ENCODE measurements around the gene BRICD5. TPM values are rescaled to one million over a fixed set of nuclear protein-coding genes. Genes with fewer than 3 reads are reported as not detected.
"Not testable (repeated sequence)": the region's sequence is repeated elsewhere in the genome, so short reads cannot be mapped to it uniquely, and the experiment has no call there.

BRICD5 gene
- total RNA-seq, 4 donors from 2014 or later, result 1.2 to 6.8 (median 5.7) TPM

- peak overlapping the region; percentile 65 to 87 (median 78) for H3K4me3 ChIP-seq
- peaks cover 14 to 29% (median 23%) of the 10 kb centered on the region in 4 donors for H3K4me1 ChIP-seq
- H3K36me3 ChIP-seq, result peaks cover 20 to 39% (median 38%) of the 10 kb centered on the region in 4 donors
- no peaks in the 10 kb centered on the region for H3K9me3 ChIP-seq
- TF ChIP-seq CTCF (IDR thresholded peaks at IDR 0.05), result no peak
- peak overlapping the region; percentile 90 to 97 (median 96) for H3K27ac ChIP-seq (replicated peaks in 1 of 4)
- no peak for DNase-seq (ENCODE audit: extremely low spot score)
- intact Hi-C loops (cut with DNase I), result no loop called here
- H3K27me3 ChIP-seq, result no peaks in the 10 kb centered on the region
- no CpG with 5 or more reads among the region's 16 CpGs for WGBS
Observed at GRCh38 chr16:2205967-2206313, 4.7 kb downstream of the BRICD5 start.

- H3K36me3 ChIP-seq, result peaks cover 20 to 39% (median 38%) of the 10 kb centered on the region in 4 donors
- peak; percentile 96 for DNase-seq (ENCODE audit: extremely low spot score)
- H3K9me3 ChIP-seq, result no peaks in the 10 kb centered on the region
- under 1% methylated on average over 29 of the region's 93 CpGs for WGBS
- peak within 1 kb of the TSS; percentile 65 to 87 (median 78) for H3K4me3 ChIP-seq
- peak within 1 kb of the TSS; percentile 90 to 97 (median 96) for H3K27ac ChIP-seq (replicated peaks in 1 of 4)
- intact Hi-C loops (cut with DNase I), result no loop called here
- TF ChIP-seq POLR2AphosphoS5 (IDR thresholded peaks at IDR 0.05) (peak; percentile 86 to 94), EP300 (IDR thresholded peaks at IDR 0.05) (no peak), POLR2A (IDR thresholded peaks at IDR 0.05; ENCODE audit: low read depth) (peak; percentile 70), CTCF (IDR thresholded peaks at IDR 0.05) (peak in 2 of 3 experiments; percentile 18 to 22)
- H3K4me1 ChIP-seq, result peaks cover 14 to 29% (median 23%) of the 10 kb centered on the region in 4 donors
- no peaks in the 10 kb centered on the region for H3K27me3 ChIP-seq
Observed at GRCh38 chr16:2205104-2205966, 5.3 kb downstream of the BRICD5 start, which contains the start of gene MLST8. Gene MLST8 (plus strand): TSS chr16:2205454. CDS start chr16:2206086, 632 bp downstream.

DNA sequence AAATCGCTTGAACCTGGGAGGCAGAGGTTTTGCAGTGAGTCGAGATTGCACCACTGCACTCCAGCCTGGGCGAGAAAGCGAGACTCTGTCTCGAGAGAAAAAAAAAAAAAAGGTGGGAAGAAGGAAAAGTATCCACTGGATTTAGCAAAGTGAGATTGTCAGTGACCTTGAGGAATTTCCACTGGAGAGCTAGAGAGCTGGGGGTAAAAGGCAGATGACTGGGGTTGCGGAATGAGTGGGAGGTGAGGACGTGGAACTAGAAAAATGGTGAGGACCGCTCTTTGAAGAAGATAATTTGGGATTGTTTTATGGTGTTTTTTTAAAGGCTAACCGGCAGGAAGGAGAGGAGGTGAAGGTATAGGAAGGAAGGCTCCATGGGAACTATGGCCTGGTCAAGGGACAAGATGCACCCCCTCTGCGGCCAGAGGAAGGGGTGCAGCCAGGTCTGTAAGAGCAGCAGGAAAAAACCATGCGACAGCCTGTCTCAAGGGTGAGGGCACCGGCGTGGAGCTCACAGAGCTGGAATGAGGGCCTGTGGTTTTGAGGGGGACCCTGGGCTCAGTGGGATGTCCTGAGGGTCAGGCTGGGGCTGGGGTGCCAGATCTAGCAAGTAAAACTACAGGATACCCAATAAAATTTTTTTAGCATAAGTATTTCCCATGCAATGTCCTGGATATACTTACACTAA, 6.1 kb downstream of the BRICD5 start:
- 77% methylated on average over 13 of the region's 13 CpGs for WGBS

DNA sequence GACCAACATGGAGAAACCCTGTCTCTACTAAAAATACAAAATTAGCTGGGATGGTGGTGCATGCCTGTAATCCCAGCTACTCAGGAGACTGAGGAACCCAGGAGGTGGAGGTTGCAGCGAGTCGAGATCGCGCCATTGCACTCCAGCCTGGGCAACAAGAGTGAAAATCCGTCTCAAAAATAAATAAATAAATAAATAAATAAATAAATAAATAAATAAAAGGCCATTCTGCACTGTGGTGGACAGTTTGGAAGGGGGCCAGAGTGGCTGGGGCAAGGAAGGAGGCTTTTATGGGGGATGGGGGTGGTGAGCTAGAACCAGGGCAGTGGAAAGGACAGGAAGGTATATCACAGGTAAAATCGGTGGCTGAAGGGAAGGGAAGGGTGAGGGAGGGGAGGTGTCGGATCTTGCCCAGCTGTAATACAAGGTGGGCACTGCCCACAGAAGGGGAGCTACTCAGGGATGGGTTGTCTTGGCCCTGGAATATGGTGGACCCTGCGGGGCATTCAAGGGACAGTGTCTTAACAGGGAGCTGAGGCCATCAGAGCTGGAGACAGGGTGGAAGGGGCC, 7.5 kb downstream of the BRICD5 start:
- peaks cover 14 to 29% (median 23%) of the 10 kb centered on the region in 4 donors for H3K4me1 ChIP-seq
- WGBS, result 95% methylated on average over 8 of the region's 8 CpGs
- H3K27me3 ChIP-seq; H3K27ac ChIP-seq (replicated peaks in 1 of 4); H3K4me3 ChIP-seq; H3K9me3 ChIP-seq; DNase-seq (ENCODE audit: extremely low spot score); intact Hi-C loops (cut with DNase I): not testable (repeated sequence)
- H3K36me3 ChIP-seq, result peaks cover 4 to 19% (median 18%) of the 10 kb centered on the region in 4 donors

More for the DNA sequence above, 6.1 kb downstream of the BRICD5 start:
- peaks cover 14 to 33% (median 31%) of the 10 kb centered on the region in 4 donors for H3K36me3 ChIP-seq
- H3K4me3 ChIP-seq, result peak overlapping the region; percentile 65 to 87 (median 78)
- peaks cover 14 to 29% (median 23%) of the 10 kb centered on the region in 4 donors for H3K4me1 ChIP-seq
- DNase-seq (ENCODE audit: extremely low spot score), result no peak
- intact Hi-C loops (cut with DNase I), result no loop called here
- TF ChIP-seq POLR2AphosphoS5 (IDR thresholded peaks at IDR 0.05) (no peak), EP300 (IDR thresholded peaks at IDR 0.05) (no peak), POLR2A (IDR thresholded peaks at IDR 0.05; ENCODE audit: low read depth) (no peak), CTCF (IDR thresholded peaks at IDR 0.05) (no peak)
- no peaks in the 10 kb centered on the region for H3K9me3 ChIP-seq
- H3K27ac ChIP-seq (replicated peaks in 1 of 4), result peak overlapping the region; percentile 90 to 97 (median 96)
- H3K27me3 ChIP-seq, result no peaks in the 10 kb centered on the region

GRCh38 chr16:2200313-2200712, 10.3 kb downstream of the BRICD5 start:
- 82% methylated on average over 5 of the region's 6 CpGs for WGBS
- H3K4me3 ChIP-seq, result no peak overlapping the region
- DNase-seq (ENCODE audit: extremely low spot score), result no peak

More at GRCh38 chr16:2200313-2200712, 10.3 kb downstream of the BRICD5 start:
- Histone ChIP-seq H3K36me3 (no peaks in the 10 kb centered on the region), H3K9me3 (no peaks in the 10 kb centered on the region), H3K4me1 (peaks cover 9 to 23% (median 21%) of the 10 kb centered on the region in 4 donors), H3K27ac (replicated peaks in 1 of 4) (no peak overlapping the region), H3K27me3 (peaks cover 8 to 33% (median 18%) of the 10 kb centered on the region in 4 donors)
- TF ChIP-seq CTCF (IDR thresholded peaks at IDR 0.05) (no peak), EP300 (IDR thresholded peaks at IDR 0.05) (no peak), POLR2A (IDR thresholded peaks at IDR 0.05; ENCODE audit: low read depth) (no peak), POLR2AphosphoS5 (IDR thresholded peaks at IDR 0.05) (no peak)
- intact Hi-C loops (cut with DNase I), result no loop called here
